Endothelial cell of umbilical vein (primary cell): ENCODE results near the gene ZNF621.

Source experiments
- EZH2 ChIP-seq: IDR thresholded peaks from 2 replicates; pipeline ENCODE4 v1.6.1; 2012; ENCODE audit warnings: borderline replicate concordance, low read depth, mild to moderate bottlenecking, moderate library complexity, low read length, inconsistent platforms; ENCODE audit not compliant: severe bottlenecking
- FOS ChIP-seq: IDR thresholded peaks from 2 replicates; pipeline ENCODE4 v1.6.1; 2011; ENCODE audit warnings: mild to moderate bottlenecking, low read length, moderate library complexity, borderline replicate concordance; ENCODE audit not compliant: insufficient read depth
- JUN ChIP-seq: IDR thresholded peaks from 2 replicates; pipeline ENCODE4 v1.6.1; 2011; ENCODE audit warnings: borderline replicate concordance, low read depth; ENCODE audit not compliant: insufficient read length, insufficient read depth
- MYC ChIP-seq: IDR thresholded peaks from one replicate; pipeline ENCODE4 v1.6.1; 2011; ENCODE audit warnings: mild to moderate bottlenecking, low read depth, low read length
- POLR2A ChIP-seq: IDR thresholded peaks from 2 replicates; pipeline ENCODE4 v1.6.1; 2012; ENCODE audit warnings: low read depth, mild to moderate bottlenecking, control low read depth, low read length
- POLR2AphosphoS5 ChIP-seq: IDR thresholded peaks from 2 replicates; pipeline ENCODE4 v1.6.1; 2012; ENCODE audit warnings: low read depth, mild to moderate bottlenecking, control low read depth, low read length, moderate library complexity; ENCODE audit not compliant: insufficient read depth
- TF ChIP-seq, protein P1 (sequence below): IDR thresholded peaks from 2 replicates; pipeline ENCODE4 v1.6.1; 2011; ENCODE audit not compliant: insufficient read depth, insufficient read length
- TF ChIP-seq, protein P2 (sequence below), 2 donors: IDR thresholded peaks; 1 replicate in 1 of 2; 2 replicates in 1 of 2; pipeline ENCODE4 v1.5.1; 2011; ENCODE audit warnings: low read length in 2 of 2, mild to moderate bottlenecking in 2 of 2, moderate library complexity in 2 of 2, control low read depth in 1 of 2, inconsistent platforms in 1 of 2, low read depth in 1 of 2; ENCODE audit not compliant: insufficient read depth in 1 of 2; ENCODE audit errors: extremely low read depth in 1 of 2

DNA sequence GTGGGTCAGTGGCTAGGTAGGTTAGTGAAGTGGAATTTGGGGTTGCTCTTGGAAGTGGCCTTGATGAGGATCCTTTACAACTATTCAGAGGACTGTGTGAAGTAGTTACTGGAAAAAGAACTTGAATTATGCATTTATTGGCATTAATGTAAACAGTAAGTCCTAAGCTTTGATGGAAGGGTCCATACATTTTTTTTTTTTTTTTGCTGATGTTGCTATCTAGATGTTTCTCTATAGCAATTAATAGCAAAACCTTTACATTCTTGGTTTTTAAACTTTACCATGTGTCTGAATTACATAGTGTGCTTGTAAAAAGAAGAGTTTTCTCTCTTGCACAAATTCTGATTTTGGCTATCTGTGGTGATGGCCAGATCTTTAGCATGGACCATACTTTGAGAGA lies 9.5 kb downstream of the ZNF621 start:
- TF ChIP-seq, protein P1, sequence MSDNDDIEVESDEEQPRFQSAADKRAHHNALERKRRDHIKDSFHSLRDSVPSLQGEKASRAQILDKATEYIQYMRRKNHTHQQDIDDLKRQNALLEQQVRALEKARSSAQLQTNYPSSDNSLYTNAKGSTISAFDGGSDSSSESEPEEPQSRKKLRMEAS = no peak
- TF ChIP-seq, protein P2, sequence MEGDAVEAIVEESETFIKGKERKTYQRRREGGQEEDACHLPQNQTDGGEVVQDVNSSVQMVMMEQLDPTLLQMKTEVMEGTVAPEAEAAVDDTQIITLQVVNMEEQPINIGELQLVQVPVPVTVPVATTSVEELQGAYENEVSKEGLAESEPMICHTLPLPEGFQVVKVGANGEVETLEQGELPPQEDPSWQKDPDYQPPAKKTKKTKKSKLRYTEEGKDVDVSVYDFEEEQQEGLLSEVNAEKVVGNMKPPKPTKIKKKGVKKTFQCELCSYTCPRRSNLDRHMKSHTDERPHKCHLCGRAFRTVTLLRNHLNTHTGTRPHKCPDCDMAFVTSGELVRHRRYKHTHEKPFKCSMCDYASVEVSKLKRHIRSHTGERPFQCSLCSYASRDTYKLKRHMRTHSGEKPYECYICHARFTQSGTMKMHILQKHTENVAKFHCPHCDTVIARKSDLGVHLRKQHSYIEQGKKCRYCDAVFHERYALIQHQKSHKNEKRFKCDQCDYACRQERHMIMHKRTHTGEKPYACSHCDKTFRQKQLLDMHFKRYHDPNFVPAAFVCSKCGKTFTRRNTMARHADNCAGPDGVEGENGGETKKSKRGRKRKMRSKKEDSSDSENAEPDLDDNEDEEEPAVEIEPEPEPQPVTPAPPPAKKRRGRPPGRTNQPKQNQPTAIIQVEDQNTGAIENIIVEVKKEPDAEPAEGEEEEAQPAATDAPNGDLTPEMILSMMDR (IDR thresholded peaks at IDR 0.05; ENCODE audit: extremely low read depth in 1 of 2, insufficient read depth in 1 of 2, low read depth in 1 of 2, low read length in 2 of 2) = no peak
- TF ChIP-seq POLR2A (no peak), EZH2 (no peak), POLR2AphosphoS5 (no peak), JUN (no peak), FOS (no peak), MYC (no peak)
